NCI-H2227 (cell line): ENCODE data around the gene OSBP2.

ENCODE experiments used
- DNase-seq: peaks from one replicate; lab custom pipeline; 2025; ENCODE audit not compliant: unreplicated experiment; lab: John Stamatoyannopoulos, UW

OSBP2 gene

DNA sequence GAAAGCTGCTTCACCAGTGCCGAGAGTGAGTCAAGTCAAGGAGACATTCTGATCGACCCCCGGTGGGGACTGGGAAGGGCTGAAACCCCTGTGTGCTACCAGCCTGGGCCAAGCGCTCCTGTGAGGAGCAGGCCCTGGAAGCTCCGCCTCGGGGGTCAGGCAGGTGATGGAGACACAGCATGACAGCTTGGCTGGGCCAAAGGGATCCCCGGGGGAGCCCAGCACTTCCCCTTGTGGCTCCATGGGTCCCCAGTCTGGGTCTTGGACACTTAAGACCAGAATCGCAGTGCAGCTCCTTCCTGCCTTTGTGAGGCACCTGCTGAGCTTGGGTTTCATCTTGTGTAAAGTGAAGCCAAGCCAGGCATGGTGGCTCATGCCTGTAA lies 184.7 kb downstream of the OSBP2 start:
- DNase-seq, result no peak

DNA sequence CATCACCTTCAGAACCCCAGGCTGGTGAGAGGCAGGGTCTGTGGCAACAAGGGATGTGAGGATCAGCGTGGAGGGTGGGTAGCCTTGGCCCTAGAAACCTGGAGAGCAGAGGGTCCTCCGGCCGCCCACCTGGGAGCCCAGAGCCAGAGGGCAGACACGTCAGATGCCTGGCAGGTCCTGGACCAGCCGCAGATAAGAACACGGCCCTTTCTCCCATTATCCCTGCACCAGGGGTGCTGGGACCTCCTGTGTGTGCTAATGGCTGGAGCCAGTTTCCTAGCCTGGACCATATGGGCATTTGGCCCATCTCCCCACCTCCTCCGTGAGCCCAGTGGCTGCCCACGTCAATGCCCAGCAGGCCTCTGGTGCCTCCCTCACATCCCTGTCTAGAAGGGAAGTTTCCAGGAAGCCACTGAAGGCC lies 185.5 kb downstream of the OSBP2 start:
- no peak for DNase-seq

DNA sequence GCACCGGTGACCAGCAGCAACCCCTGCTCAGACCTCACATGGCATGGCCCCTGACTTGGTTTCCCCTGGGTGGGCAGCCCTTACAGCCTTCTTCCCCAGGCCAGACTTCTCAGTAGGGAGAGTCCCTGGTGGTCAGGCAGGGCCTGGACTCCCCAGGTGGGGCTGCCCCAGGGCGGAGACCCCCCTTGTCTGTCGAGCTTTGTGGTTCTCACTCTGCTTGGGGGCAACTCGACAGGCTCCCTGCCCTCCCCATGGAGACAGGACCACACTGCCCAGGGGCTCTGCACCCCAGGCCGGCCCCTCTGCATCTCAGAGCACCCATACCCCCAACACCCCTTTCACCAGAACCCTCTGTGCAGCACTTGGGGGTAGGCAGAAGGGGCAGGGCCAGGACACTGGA lies 186.2 kb downstream of the OSBP2 start:
- DNase-seq, result no peak

DNA sequence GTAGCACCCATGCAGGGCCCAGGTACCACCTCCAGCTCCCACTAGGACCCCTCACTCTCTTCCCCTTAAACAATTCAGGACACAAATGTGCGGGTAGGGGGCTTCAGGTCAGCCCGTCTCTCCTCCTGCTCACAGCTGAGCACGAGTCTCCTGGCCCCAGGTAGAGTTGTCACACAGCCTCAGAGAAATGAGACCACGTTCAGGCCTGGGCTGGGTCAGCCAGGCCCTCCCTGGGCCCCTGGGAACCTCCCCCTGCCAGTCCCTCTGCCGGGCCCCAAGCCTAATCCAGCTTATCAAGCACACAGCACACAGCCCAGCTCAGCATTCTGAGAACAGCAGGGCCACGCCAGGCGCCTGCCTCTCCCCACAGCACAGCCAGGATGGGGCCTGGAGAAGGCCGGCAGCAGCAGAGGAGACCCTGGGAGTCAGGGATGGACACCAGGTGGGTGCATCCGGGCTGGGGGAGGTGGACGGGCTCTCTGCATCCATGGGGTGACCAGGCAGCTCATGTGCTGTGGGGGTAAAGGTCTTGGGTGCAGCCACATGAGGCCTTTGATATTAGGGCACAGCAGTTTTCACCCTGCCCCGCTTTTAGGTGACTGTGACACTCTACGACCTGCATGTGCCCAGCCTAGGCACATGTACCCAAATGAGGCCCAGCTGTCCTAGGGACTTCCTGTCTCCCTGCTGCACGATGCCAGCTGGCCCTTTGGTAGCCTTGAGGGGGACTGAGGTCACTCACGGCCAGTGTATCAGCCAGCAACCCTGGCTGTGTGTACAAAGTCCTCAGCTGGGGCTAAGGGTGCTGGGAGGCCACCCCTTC lies 186.9 kb downstream of the OSBP2 start:
- DNase-seq, result no peak

DNA sequence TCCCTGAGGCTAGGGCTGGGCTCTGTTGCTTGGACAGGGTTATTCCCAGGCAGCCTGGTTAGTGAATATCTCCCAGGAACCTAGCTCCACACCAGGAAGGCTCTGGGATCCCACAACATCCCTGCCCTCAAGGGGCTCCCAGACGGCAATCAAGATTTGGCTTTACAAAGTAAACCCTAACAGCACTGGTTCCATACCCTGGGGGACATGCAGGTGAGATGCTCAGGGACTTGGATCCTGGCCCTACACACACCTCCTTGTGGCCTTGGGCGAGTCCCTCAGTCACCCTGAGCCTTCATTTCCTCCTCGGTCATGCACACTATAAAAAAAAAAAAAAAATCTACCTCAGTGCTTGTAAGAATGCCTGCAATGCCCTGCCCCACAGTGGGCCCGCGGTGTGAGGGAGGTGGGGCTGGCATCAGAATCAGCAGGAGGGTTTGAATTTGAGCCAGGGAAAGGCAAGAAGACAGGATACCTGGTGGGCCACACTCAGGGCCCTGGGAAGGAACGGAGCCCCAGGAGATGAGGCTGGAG lies 187.6 kb downstream of the OSBP2 start:
- no peak for DNase-seq

DNA sequence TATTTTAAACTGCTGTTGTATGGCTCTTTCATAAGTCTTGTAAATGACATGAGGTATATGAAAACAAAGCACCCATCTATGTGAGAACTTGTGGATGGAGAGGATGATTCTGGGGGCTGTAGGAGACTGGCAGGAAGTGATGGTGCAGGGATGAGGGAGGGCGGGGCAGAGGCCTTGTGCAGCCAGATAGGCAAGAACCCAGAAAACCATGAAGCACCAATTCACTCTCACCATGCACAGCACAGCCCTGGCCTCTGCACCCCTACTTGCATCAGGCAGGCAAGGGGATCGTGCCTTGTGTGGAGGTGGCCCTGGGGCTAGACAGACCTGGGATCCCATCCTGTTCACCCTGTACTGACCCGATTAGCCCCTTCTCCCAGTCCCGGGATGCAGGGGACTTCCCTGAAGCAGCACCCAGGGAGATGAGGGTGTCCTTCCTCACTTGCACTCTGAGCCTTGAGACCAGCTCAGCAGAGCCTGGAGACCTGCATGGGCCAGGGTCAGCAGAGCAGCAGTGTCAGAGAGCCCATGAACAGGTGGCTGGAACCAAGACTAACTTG lies 188.4 kb downstream of the OSBP2 start:
- DNase-seq, result no peak

DNA sequence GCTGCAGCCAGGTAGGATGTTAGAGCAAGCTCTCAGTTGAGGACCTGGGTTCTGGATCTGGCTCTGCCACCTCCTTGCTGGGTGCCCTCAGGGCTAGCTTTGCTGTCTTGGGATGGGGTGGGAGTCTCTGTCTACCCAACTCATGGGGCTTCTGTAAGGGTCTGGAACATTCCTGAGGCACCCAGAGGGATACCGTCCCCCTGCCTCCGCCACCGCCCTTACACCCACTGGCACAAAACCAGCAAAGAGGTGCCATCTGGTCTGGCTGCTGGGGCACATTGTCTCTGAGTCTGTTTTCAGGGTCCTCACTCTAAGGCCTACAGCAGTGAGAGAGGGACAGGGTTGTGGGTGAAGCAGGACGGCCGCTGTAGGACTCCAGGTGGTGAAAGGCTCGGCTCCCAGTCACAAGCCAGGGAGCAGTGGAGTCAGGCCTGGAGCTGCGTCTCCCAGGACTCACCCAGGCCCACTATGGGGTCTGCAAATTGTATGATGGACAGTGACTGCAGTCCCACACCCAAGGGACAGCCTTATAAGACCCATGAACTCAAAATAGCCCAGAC lies 189.0 kb downstream of the OSBP2 start:
- DNase-seq, result no peak

DNA sequence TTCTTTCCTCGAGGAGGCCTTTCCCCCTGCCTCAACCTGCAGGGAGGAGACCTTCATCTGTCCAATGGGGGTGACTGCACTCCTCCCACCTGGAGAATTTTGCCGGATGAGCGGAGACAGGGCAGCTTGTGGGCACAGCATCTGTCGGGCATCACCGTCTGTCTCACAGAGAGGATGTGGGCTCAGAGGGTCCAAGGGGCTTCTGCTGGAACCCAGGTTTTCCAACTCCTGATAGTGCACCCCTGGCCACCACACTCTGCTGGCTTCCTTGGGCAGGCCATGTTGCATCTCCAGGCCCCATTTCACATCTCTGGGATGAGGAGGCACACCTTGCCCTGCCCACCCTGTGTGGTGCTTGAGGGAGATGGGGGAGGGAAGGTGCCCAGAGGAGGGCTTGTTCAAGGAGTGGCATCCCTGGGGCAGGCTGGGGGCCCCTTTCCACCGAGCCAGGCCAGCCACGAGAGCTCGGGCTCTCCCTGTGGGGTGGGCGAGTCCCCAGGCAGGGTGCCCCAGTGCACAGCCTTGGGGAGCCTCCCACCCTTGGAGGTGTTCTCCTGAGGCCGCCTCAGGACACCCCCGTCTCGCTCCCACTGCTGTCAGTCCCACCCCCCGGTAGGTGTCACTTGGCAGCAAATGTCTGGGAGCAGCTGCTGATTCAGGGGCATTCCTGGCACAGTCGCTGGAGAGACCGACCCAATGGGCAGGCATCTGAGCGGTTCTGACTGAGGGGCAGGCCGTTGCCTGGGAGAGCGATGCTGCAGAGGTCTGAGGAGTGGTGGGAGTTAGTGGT lies 189.7 kb downstream of the OSBP2 start:
- no peak for DNase-seq

DNA sequence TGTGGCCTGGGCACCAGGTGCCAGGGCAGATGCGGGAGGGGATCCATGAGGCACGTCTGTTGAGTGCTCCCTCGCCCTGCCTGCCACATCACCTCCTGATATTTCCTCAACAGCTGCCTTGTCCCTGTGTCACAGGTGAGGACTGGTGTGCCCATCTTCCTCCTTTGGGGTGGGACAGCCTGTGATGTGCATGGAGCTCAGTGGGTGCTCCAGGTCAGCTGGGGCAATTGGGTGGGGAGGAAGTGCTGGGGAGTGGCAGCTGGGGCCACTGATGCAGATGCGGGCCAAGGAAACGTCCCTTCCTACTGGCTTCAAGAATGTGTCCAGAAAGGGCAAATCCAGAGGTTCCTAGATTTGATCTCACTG lies 190.3 kb downstream of the OSBP2 start:
- DNase-seq, result no peak

DNA sequence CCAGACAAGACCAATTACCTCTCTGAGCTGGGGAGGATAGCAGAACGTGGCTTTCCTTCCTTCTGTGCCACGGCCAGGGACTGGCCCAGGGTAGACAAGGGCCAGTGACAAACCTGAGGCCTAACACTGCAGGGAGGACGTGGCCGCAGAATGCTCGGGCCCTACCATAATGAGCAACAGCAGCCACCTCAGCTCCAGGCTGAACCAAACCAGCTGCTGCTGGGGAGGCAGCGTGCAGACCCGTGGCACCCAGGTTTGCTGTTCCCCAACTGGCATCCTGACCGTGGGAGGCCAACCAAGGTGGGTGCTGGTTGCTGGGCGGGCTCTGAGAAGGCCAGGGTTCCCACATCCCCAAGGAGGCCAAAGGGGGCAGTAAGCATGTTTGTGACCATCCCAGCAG lies 190.9 kb downstream of the OSBP2 start:
- DNase-seq, result no peak

DNA sequence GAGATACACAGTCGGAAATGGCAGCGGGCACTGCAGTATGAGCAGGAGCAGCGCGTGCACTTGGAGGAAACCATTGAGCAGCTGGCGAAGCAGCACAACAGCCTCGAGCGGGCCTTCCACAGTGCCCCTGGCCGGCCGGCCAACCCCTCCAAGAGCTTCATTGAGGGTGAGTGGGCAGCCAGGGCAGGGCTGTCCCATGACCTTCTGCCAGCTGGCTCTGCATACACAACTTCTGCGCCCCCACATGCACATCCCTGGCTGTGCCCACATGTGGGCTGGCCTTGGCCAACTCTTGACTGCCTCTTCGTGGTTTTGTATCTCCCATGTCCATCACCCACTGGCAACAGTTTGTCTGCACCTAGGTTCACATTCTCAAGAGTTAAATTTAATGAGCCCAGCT lies 192.8 kb downstream of the OSBP2 start:
- no peak for DNase-seq

DNA sequence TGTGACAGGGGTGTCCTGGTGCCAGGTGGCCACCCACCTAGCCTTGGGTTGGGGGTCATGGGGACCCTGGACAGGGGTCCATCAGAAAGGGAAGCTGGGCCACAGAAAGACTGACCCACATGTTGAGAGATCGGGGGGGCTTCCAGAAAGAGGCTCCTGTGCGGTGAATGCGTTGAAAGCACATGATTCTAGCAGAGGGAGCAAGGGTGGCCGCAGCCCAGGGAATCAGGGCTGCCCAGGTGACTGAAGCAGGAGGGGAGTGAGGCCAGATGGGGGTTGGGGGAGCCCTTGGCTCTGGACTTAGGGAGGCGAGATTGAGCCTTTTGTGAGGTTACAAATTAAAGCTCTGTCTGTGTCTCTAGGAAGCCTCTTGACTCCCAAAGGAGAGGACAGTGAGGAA lies 193.2 kb downstream of the OSBP2 start:
- DNase-seq, result no peak

DNA sequence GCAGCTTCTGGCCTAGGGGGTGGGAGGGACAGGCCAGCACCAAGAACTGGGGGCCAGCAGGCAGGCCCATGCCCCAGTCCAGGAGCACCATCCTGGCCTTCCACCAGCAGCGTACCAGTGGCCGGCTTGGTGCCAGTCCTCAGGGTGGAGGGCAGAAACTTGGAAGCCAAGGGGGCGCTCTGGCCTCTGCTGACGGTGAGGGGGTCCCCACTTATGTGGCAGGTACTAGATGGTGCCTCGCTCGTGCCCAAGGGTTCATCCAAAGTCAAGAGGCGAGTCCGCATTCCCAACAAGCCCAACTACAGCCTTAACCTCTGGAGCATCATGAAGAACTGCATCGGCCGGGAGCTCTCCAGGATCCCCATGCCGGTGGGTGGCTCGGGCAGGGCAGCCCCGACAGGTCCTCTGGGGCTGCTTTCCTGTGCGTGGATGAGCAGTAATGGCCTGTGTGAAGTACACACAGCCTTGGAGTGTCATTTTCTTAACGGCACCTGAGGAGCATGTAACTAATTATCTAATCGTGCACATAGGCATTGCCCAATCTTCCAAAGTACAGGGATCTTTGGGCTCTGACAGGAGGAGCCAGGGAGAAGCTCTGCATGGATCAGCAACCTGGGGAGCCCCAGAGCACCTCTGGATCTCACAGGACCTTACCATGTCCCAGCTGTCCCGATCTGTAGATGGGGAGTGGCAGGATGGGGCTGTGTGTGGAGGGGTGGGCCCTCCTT lies 194.8 kb downstream of the OSBP2 start:
- no peak for DNase-seq

DNA sequence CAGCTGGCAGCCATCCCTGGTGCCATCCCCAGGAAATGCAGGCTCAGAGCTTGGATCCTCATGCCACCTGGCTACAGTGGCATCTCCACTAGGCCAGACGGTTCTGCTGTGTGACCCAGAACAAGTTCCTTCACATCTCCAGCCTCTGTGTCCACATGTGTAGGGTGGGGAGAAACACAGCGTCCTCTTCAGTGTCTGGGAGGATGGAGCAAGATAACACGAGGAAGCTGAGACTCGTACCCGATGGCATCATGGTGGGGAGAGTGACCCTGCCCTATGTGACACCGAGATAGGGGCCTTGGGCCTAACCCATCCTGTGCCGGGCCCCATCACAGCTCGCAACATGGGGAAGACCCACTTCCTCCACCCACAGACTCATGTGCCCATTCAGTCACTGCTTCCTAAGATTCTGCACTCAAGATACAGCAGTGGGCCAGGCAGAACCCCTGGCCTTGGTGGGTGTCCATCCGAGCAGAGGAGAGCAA lies 195.4 kb downstream of the OSBP2 start:
- no peak for DNase-seq

DNA sequence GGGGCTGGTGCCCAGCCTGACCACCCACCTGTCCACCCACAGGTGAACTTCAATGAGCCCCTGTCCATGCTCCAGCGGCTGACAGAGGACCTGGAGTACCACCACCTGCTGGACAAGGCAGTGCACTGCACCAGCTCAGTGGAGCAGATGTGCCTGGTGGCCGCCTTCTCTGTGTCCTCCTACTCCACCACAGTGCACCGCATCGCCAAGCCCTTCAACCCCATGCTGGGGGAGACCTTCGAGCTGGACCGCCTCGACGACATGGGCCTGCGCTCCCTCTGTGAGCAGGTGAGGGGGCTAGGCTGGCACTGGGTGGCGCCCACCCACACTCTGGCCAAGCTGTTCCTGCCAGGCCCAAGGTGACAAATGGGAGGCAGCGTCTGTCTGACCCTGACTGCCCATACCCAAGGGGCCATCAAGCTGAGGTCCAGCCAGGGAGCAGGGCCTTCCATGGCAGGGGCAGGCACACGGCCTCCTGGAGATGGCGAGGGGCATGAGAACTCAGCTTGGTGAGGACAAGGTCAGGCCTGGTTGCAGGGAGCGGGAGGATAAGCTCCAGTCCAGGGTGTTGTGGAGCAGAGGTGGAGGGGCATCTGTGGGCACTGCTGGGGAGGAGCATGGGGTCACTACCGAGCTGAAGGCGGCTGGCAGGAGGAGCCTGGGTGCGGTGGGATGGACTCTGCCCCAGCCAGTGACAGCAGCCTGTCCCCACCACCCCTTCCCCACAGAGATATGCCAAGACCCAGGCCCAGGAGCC lies 196.2 kb downstream of the OSBP2 start:
- DNase-seq, result peak; percentile 36

DNA sequence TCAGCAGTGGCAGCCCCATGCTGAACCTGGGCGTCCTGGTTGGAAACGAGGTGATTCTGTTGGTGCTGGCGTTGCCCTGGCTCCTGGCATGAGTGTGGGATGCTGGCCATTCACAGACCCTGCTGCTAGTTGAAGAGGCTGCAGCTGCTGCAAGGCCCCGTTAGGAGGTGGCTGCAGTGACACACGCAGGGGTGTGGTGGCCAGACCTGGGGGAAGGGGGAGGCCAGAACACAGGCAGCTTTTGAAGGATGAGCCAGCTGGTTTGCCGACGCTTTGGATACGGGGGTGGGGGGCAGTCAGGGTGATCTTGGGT lies 196.7 kb downstream of the OSBP2 start:
- no peak for DNase-seq

DNA sequence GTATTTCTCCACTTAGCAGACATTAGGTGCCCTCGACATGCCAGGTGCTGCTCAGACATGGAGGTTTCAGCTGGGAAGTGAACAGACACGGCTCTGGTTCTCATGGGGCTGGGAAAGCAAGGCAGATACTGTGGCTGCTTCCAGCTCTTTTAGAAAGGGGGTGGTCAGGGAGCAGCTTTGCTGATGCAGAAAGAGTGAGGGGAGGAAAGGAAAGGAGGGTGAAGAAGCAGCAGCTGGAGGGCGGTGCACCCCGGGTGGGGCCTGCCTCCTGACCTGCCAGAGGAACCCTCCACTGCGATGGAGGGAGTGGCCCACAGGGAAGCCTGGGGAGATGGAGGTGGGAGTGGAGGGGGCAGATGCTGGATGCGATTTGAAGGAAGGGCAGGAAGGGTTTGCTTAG lies 197.1 kb downstream of the OSBP2 start:
- no peak for DNase-seq

DNA sequence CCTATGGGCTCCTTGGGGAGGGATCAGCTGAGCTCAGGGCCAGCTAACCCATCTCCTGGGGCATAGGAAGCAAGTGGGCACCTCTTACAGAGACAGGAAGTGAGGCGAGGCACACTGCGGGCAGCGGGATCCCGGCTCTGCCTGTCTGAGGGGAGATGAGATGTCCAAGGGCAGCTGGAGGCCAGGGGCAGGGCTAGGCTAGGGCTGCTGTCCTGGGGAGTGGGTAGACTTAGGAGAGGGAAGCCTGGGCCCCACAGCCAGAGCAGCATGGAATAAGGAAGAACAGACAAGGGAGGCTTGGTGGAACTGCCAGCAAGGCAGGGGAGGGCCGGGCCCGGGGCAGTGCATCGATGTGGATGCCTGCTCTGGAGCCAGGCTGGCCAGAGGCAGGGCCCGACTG lies 197.6 kb downstream of the OSBP2 start:
- DNase-seq, result no peak

DNA sequence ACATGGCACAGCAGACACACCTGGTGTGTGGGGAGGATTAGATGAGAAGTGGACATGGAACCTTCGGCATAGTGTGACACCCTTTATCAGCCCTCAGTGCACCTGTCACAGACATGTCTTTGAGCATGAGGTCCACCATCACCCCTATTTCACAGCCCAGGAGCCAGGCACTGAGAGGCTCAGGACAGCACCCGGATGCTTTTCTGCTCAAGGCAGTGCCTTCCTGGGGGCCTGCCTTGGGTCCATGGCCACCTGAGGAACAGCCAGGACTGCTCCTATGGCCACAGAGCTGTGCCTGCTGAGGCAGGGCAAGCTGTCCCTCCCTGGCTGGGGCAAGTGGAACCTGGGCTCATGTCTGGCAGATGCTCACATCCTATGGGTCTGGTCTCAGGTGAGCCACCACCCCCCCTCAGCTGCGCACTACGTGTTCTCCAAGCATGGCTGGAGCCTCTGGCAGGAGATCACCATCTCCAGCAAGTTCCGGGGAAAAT lies 198.1 kb downstream of the OSBP2 start:
- DNase-seq, result no peak
